Activated CD8-positive, alpha-beta T cell treated with anti-CD3 and anti-CD28 coated beads for 36 hours (primary cell): ENCODE data around the gene SLC13A4. TPM values are rescaled to one million over a fixed set of nuclear protein-coding genes. Genes with fewer than 3 reads are reported as not detected.
"Not testable (repeated sequence)": the region's sequence is repeated elsewhere in the genome, so short reads cannot be mapped to it uniquely, and the experiment has no call there.

ENCODE experiments used
- ATAC-seq: fragments of 200-7000 bp; cut with Tn5 transposase; one replicate; pipeline ENCODE4 v1.10.0; 2021; ENCODE audit warnings: mild to moderate bottlenecking, moderate library complexity
- CTCF ChIA-PET: fragments of 350-600 bp; sonication (Branson Sonifier 250); formaldehyde crosslinking; loops from one replicate; lab custom pipeline; 2021; ENCODE audit warnings: antibody characterized with exemption; lab: Charles Lee
- POLR2A ChIA-PET: fragments of 350-600 bp; sonication (Branson Sonifier 250); formaldehyde crosslinking; loops from one replicate; lab custom pipeline; 2021; ENCODE audit warnings: antibody characterized with exemption; lab: Charles Lee
- DNase-seq: peaks from one replicate; pipeline ENCODE4 v3.0.0-alpha.2; 2020
- H3K27ac Mint-ChIP-seq: one replicate; pipeline ENCODE4 v1.8.0; 2021; ENCODE audit warnings: mild to moderate bottlenecking, mixed read lengths
- H3K27me3 Mint-ChIP-seq: one replicate; pipeline ENCODE4 v1.8.0; 2021; ENCODE audit warnings: mixed read lengths
- H3K36me3 Mint-ChIP-seq: one replicate; pipeline ENCODE4 v1.8.0; 2021; ENCODE audit warnings: low read depth, mixed read lengths
- H3K4me1 Mint-ChIP-seq: one replicate; pipeline ENCODE4 v1.8.0; 2021; ENCODE audit warnings: low read depth, mixed read lengths
- H3K4me3 Mint-ChIP-seq: one replicate; pipeline ENCODE4 v1.8.0; 2021; ENCODE audit warnings: mild to moderate bottlenecking, moderate library complexity, mixed read lengths
- H3K9me3 Mint-ChIP-seq: one replicate; pipeline ENCODE4 v1.8.0; 2021; ENCODE audit warnings: mixed read lengths
- CTCF ChIP-seq: fragments of 200-600 bp; IDR thresholded peaks from one replicate; pipeline ENCODE4 v1.8.0; 2022; ENCODE audit warnings: antibody characterized with exemption, mild to moderate bottlenecking
- intact Hi-C: fragments of 100-400 bp; cut with micrococcal nuclease; formaldehyde crosslinking; loops from one replicate; pipeline ENCODE4 v1.10.0; 2022
- total RNA-seq, 2 experiments: library from RNA; stranded (reverse); gene quantifications; one replicate each; pipeline ENCODE4 v1.2.3, GENCODE V29; 2021

Gene SLC13A4
- total RNA-seq, 2 experiments from 2014 or later, result not detected

DNA sequence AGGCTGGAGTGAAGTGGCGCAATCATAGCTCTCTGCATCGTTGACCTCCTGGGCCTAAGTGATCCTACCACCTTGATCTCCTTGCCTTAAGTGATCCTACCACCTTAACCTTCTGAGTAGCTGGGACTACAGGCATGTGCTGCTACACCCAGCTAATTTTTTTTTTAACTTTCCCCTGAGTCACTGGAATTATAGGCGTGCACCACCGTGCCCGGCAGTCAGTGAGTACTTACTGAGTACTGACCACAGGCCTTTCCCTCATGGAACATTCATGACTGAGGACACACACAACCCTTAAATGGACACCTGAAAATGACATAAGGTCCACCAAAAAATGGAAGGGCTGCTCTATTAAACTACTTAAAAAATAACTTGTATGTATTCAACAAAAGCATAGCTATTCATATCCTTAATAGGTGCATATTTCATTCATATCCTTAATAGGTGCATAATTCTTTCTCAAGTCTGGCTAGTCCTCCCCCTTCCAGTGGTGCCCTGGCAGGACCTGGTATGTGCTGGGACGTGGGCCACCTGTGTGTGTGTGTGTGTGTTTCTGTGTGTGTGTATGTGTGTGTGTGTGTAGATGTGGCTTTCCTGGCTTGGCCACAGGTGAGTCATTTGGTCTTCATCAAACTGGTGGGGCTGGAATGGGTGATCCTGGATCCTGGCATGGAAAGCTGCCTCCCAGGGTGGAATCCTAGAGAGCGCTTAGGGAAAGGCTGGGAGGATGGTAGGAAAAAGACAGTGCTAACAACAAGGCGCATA is 17.1 kb upstream of the SLC13A4 start:
- H3K27ac Mint-ChIP-seq, result no peak overlapping the region
- intact Hi-C loops, result no loop called here
- H3K4me3 Mint-ChIP-seq, result no peak overlapping the region
- H3K4me1 Mint-ChIP-seq, result no peaks in the 10 kb centered on the region
- no peak for ATAC-seq
- H3K36me3 Mint-ChIP-seq, result no peaks in the 10 kb centered on the region
- peaks cover 7% of the 10 kb centered on the region for H3K27me3 Mint-ChIP-seq
- ChIA-PET CTCF (interaction anchor here (1.5 kb wide), 1 partner anchor 471 kb away, joined by 3 read pairs; no protein-coding TSS in a partner anchor), POLR2A (interaction anchor here (0.6 kb wide), 1 partner anchor 600 kb away, joined by 3 read pairs; no protein-coding TSS in a partner anchor)
- TF ChIP-seq CTCF, result no peak
- no peaks in the 10 kb centered on the region for H3K9me3 Mint-ChIP-seq
- DNase-seq, result no peak

DNA sequence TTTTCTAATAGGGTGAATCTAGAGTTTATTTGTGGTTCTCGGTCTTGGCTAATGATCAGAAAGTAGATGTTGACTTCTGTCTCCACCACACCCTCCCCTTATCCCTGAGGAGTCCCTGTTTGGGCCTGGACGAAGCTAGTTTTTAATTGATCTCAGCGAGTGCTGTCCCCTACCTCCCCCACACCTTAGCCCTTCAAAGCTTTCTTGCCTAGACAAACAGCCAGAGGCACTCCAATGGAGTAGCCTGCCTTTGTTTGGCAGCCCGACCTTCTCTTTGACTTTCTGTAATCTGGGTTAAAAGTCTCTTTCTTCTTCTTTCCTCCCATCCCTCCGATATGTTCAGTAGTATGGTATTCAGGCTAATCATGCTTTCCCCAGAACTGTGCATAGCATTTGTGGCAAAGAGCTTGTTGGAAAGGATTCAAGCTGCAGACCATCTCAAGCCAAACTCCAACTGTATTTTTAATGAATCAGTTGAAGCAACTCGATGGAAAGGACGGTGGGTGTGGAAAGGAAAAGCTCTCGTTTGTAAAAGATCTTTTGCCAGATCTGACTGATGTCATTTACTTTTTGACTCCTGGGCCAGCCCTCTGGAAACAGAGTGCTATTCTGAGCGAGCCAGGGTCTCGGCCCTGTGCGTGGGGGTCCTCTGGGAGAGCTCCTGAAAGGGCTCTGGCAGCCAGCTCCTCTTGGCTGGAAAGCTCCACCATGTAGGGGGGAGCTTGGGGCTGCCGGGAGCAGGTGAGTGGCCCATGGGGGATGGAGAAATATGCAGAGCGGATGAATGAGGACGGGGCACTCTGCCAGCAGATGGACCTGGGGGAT is 16.1 kb upstream of the SLC13A4 start:
- DNase-seq (no peak), ATAC-seq (no peak)
- no peaks in the 10 kb centered on the region for H3K9me3 Mint-ChIP-seq
- peaks cover 7% of the 10 kb centered on the region for H3K27me3 Mint-ChIP-seq
- H3K4me1 Mint-ChIP-seq, result no peaks in the 10 kb centered on the region
- POLR2A ChIA-PET, result no interaction called here
- H3K36me3 Mint-ChIP-seq, result no peaks in the 10 kb centered on the region
- CTCF ChIA-PET, result interaction anchor here (1.2 to 1.5 kb wide), 2 partner anchors 463 to 470 kb away, joined by 3 read pairs; no protein-coding TSS in a partner anchor
- H3K4me3 Mint-ChIP-seq, result no peak overlapping the region
- H3K27ac Mint-ChIP-seq, result no peak overlapping the region
- intact Hi-C loops, result no loop called here
- no peak for TF ChIP-seq CTCF

DNA sequence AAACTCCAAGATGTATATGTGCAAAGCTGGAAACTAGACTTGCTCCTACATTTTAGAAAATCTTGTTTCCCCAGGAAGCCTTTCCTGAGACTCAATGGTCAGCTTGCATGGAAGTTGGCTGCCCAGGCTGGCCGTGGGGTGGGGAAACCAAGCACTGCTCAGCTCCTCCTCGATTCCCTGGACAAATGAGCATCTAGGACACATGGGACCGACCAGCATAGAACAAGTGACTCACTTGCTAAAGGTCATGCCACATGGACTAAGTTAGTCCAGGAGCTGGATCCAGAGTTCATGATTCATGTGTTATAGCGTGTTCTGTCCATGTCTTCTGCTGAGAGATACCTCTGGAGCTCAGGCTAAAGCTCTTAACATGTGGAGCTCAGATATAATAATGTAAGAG is 14.4 kb upstream of the SLC13A4 start:
- no peak for TF ChIP-seq CTCF
- CTCF ChIA-PET, result no interaction called here
- DNase-seq (no peak), ATAC-seq (no peak)
- no peak overlapping the region for H3K4me3 Mint-ChIP-seq
- POLR2A ChIA-PET, result no interaction called here
- no peaks in the 10 kb centered on the region for H3K9me3 Mint-ChIP-seq
- no peaks in the 10 kb centered on the region for H3K4me1 Mint-ChIP-seq
- H3K27ac Mint-ChIP-seq, result no peak overlapping the region
- peaks cover 7% of the 10 kb centered on the region for H3K27me3 Mint-ChIP-seq
- H3K36me3 Mint-ChIP-seq, result no peaks in the 10 kb centered on the region
- intact Hi-C loops, result no loop called here

GRCh38 chr7:135741905-135742304 is 13.9 kb upstream of the SLC13A4 start:
- no peaks in the 10 kb centered on the region for H3K9me3 Mint-ChIP-seq
- no peaks in the 10 kb centered on the region for H3K4me1 Mint-ChIP-seq
- DNase-seq, result no peak
- ChIA-PET POLR2A (no interaction called here), CTCF (no interaction called here)
- H3K27me3 Mint-ChIP-seq, result peaks cover 7% of the 10 kb centered on the region
- H3K27ac Mint-ChIP-seq, result no peak overlapping the region
- no peaks in the 10 kb centered on the region for H3K36me3 Mint-ChIP-seq
- intact Hi-C loops, result no loop called here
- no peak overlapping the region for H3K4me3 Mint-ChIP-seq
- ATAC-seq, result no peak
- no peak for TF ChIP-seq CTCF

- DNase-seq (no peak), ATAC-seq (no peak)
- no peaks in the 10 kb centered on the region for H3K9me3 Mint-ChIP-seq
- TF ChIP-seq CTCF, result no peak
- peaks cover 9% of the 10 kb centered on the region for H3K27me3 Mint-ChIP-seq
- no peak overlapping the region for H3K4me3 Mint-ChIP-seq
- no peaks in the 10 kb centered on the region for H3K36me3 Mint-ChIP-seq
- POLR2A ChIA-PET, result no interaction called here
- intact Hi-C loops, result no loop called here
- CTCF ChIA-PET, result no interaction called here
- no peak overlapping the region for H3K27ac Mint-ChIP-seq
- H3K4me1 Mint-ChIP-seq, result no peaks in the 10 kb centered on the region
These were observed 12.9 kb upstream of the SLC13A4 start for GRCh38 chr7:135740889-135741288.

GRCh38 chr7:135737306-135737647 is 9.3 kb upstream of the SLC13A4 start:
- POLR2A ChIA-PET, DNase-seq, CTCF ChIA-PET, ATAC-seq, intact Hi-C loops, H3K4me3 Mint-ChIP-seq, H3K4me1 Mint-ChIP-seq, H3K9me3 Mint-ChIP-seq, H3K27me3 Mint-ChIP-seq, H3K27ac Mint-ChIP-seq, H3K36me3 Mint-ChIP-seq: not testable (repeated sequence)
